Measurements from ENCODE around the gene USH2A.

Gene USH2A

GRCh38 chr1:216055004-216055403 lies 368.2 kb downstream of the USH2A start:
- Histone ChIP-seq H3K4me1 (ENCODE audit: low read length) (no peaks in the 10 kb centered on the region), H3K9ac (ENCODE audit: low read length) (no peak overlapping the region), H3K9me3 (replicated peaks; ENCODE audit: insufficient read depth, low read length) (no peaks in the 10 kb centered on the region), H3K9me2 (replicated peaks; ENCODE audit: insufficient read depth, low read length) (no peaks in the 10 kb centered on the region), H3K36me3 (replicated peaks; ENCODE audit: insufficient read depth, low read length) (no peaks in the 10 kb centered on the region), H2AFZ (ENCODE audit: low read length) (no peak overlapping the region), H3K4me2 (ENCODE audit: low read depth, low read length) (no peak overlapping the region), H3F3A (ENCODE audit: insufficient read depth, low read length) (no peaks in the 10 kb centered on the region), H3K27ac (ENCODE audit: low read length) (no peak overlapping the region), H3K27me3 (replicated peaks; ENCODE audit: insufficient read depth, low read length) (no peaks in the 10 kb centered on the region), H3K79me2 (ENCODE audit: low read length) (no peaks in the 10 kb centered on the region), H3K4me3 (ENCODE audit: low read length) (no peak overlapping the region), H4K20me1 (ENCODE audit: insufficient read depth, low read length) (no peaks in the 10 kb centered on the region)
- no peak for TF ChIP-seq EZH2 (optimal IDR thresholded peaks at IDR 0.05; ENCODE audit: low read depth, low read length)
- no peak for TF ChIP-seq EZH2phosphoT487 (IDR thresholded peaks at IDR 0.05; ENCODE audit: low read length)
- TF ChIP-seq CTCF (IDR thresholded peaks at IDR 0.05; ENCODE audit: low read length) = no peak
- no peak for DNase-seq

DNA sequence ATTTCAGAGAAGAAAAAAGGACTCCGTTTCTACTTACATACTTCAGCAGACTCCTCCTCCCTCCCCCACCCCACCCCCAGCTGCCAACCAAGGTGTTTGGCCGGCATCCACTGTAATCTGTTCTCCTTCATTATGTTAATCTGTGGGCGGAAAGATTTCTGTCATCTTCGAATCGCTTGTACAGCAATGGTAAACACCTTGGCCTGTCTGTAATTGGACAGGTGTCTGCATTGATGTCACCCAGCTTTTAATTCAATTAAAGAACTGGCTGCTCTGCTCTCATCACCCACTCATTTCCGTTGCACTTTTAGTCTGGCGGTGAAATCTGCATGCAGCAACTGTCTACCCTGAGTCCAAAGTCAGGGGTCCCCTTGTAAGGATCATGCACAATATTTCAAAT lies 368.6 kb downstream of the USH2A start:
- H3K4me3 ChIP-seq (ENCODE audit: low read length) = no peak overlapping the region
- no peak overlapping the region for H3K4me2 ChIP-seq (ENCODE audit: low read depth, low read length)
- no peaks in the 10 kb centered on the region for H3K79me2 ChIP-seq (ENCODE audit: low read length)
- no peak overlapping the region for H2AFZ ChIP-seq (ENCODE audit: low read length)
- TF ChIP-seq EZH2 (optimal IDR thresholded peaks at IDR 0.05; ENCODE audit: low read depth, low read length) (no peak), EZH2phosphoT487 (IDR thresholded peaks at IDR 0.05; ENCODE audit: low read length) (no peak), CTCF (IDR thresholded peaks at IDR 0.05; ENCODE audit: low read length) (no peak)
- no peaks in the 10 kb centered on the region for H3K27me3 ChIP-seq (replicated peaks; ENCODE audit: insufficient read depth, low read length)
- H3K9me3 ChIP-seq (replicated peaks; ENCODE audit: insufficient read depth, low read length) = no peaks in the 10 kb centered on the region
- no peak overlapping the region for H3K9ac ChIP-seq (ENCODE audit: low read length)
- H4K20me1 ChIP-seq (ENCODE audit: insufficient read depth, low read length) = no peaks in the 10 kb centered on the region
- DNase-seq = no peak
- no peaks in the 10 kb centered on the region for H3K9me2 ChIP-seq (replicated peaks; ENCODE audit: insufficient read depth, low read length)
- no peaks in the 10 kb centered on the region for H3F3A ChIP-seq (ENCODE audit: insufficient read depth, low read length)
- H3K4me1 ChIP-seq (ENCODE audit: low read length) = no peaks in the 10 kb centered on the region
- H3K36me3 ChIP-seq (replicated peaks; ENCODE audit: insufficient read depth, low read length) = no peaks in the 10 kb centered on the region
- H3K27ac ChIP-seq (ENCODE audit: low read length) = no peak overlapping the region

- no peak overlapping the region for H3K9ac ChIP-seq (ENCODE audit: low read length)
- no peak for DNase-seq
- no peak overlapping the region for H2AFZ ChIP-seq (ENCODE audit: low read length)
- no peaks in the 10 kb centered on the region for H3K27me3 ChIP-seq (replicated peaks; ENCODE audit: insufficient read depth, low read length)
- H3K27ac ChIP-seq (ENCODE audit: low read length) = no peak overlapping the region
- no peaks in the 10 kb centered on the region for H3K9me3 ChIP-seq (replicated peaks; ENCODE audit: insufficient read depth, low read length)
- no peak overlapping the region for H3K4me3 ChIP-seq (ENCODE audit: low read length)
- H4K20me1 ChIP-seq (ENCODE audit: insufficient read depth, low read length) = no peaks in the 10 kb centered on the region
- H3K36me3 ChIP-seq (replicated peaks; ENCODE audit: insufficient read depth, low read length) = no peaks in the 10 kb centered on the region
- no peaks in the 10 kb centered on the region for H3F3A ChIP-seq (ENCODE audit: insufficient read depth, low read length)
- no peaks in the 10 kb centered on the region for H3K4me1 ChIP-seq (ENCODE audit: low read length)
- no peaks in the 10 kb centered on the region for H3K79me2 ChIP-seq (ENCODE audit: low read length)
- no peak overlapping the region for H3K4me2 ChIP-seq (ENCODE audit: low read depth, low read length)
- TF ChIP-seq EZH2phosphoT487 (IDR thresholded peaks at IDR 0.05; ENCODE audit: low read length) (no peak), CTCF (IDR thresholded peaks at IDR 0.05; ENCODE audit: low read length) (no peak), EZH2 (optimal IDR thresholded peaks at IDR 0.05; ENCODE audit: low read depth, low read length) (no peak)
- no peaks in the 10 kb centered on the region for H3K9me2 ChIP-seq (replicated peaks; ENCODE audit: insufficient read depth, low read length)
Measured at GRCh38 chr1:216051071-216051470, 372.2 kb downstream of the USH2A start.
